Effector CD8-positive, alpha-beta T cell (primary cell): ENCODE data around the gene C1orf232.

ENCODE experiments used
- DNase-seq: peaks from one replicate; lab custom pipeline; 2025; lab: John Stamatoyannopoulos, UW

The C1orf232 gene

DNA sequence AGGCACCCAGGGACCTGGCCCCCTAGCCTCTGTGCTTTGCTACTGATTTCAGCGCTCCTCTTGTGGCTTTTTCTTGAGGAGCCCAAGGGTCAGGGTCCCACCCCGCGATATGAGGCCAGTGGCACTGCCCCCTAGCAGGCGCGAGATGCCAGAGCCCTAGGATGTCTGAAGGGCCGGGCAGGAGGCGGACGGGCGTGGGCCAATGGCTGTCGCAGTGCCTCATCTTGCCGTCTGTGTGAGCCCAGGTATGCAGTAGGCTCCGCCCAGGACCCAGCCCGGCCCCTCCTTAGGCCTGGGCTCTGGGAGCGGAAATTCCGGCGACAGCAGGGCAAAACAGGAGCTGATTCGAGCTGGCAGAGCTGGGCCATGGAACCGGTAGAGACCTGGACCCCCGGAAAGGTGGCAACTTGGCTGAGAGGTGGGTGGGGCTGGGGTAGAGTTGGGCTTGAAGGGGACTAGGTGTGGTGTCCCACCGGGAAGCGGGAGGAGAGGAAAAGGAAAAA, 8.5 kb upstream of the C1orf232 start, which contains the start of gene CNKSR1:
Gene CNKSR1 (plus strand): TSS at position 310 of the 503 bp plus-strand sequence. CDS start 57 bp downstream, at position 367.
- no peak for DNase-seq

DNA sequence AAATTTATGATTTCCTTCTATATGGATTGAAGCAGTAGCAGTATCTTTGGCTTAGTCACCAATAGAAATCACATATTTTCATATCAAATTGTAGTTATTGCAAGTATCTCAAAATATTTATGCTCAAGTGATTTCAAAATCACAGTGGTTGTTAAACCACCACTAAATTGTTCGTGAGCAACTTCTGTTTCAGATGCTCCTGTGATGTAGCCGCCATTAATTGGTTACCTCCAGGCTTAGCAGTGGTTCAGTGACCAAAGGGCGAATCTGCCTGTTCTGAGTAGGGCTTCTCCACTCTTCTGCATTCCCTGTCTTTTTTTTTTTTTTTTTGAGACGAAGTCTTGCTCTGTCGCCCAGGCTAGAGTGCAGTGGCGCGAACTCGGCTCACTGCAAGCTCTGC, 6.6 kb upstream of the C1orf232 start:
- no peak for DNase-seq

DNA sequence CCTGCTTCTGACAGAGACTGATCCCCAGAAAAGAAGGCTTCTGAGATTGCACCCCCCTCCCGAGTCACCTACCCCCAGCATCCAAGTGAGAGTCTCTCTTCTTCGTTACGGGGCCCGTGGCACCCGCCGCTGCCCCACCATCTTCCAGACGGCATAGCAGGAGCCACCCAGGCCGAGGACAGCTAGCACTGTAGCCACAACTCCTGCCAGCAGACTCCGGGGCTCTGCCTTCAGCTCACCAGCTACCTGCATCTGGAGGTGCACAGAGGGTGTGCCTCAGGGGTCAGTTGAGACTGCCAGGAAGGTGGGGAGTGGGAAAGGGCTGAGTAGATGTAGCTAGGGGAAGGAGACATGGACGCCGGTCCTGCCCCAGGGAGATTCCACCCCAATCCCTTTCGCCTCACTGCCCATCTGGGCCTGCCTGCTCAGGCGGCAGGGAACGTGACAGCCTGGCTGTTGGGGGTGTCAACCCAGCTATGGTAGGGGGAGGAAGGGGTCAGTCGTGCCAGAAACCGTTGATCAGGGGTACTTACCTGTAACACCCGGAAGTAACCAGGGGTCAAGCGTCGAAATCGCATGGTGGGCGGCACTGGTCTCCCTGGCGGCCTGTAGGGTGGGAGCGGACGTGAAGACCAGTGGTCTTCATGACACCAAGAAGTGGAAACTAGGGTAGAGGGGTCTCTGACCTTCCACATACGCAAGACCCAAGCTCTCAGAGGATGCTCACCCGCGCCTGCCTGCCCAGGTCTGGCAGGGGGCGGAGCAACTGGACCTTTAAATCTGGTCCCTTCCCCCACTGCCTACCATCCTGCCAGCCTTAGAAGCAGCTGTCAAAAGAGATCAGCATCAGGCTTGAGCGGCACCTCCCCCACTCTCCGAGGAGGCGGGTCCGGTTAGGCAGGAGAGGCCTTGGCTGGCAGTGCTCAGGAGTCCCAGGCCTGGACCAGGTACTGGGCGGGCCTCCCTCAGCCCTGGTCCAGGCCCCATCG, 2.6 kb upstream of the C1orf232 start, which contains the start of gene ZNF593OS:
Gene ZNF593OS (minus strand): TSS at position 749 of the 989 bp plus-strand sequence. CDS start 171 bp downstream, at position 578.
- no peak for DNase-seq

DNA sequence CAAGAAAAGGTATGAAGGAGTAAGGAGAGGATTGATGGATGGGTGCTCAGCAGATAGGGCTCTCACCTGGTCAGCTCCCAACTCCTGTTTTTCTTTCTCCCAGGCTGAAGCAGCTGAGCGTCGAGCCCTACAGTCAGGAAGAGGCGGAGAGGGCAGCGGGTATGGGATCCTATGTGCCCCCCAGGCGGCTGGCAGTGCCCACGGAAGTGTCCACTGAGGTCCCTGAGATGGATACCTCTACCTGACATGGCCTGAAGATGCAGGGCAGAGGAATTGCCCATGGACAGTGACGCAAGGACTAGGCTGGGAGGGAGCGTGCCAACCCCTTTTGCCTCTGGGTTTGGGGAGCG, 1.7 kb upstream of the C1orf232 start:
- DNase-seq = no peak

DNA sequence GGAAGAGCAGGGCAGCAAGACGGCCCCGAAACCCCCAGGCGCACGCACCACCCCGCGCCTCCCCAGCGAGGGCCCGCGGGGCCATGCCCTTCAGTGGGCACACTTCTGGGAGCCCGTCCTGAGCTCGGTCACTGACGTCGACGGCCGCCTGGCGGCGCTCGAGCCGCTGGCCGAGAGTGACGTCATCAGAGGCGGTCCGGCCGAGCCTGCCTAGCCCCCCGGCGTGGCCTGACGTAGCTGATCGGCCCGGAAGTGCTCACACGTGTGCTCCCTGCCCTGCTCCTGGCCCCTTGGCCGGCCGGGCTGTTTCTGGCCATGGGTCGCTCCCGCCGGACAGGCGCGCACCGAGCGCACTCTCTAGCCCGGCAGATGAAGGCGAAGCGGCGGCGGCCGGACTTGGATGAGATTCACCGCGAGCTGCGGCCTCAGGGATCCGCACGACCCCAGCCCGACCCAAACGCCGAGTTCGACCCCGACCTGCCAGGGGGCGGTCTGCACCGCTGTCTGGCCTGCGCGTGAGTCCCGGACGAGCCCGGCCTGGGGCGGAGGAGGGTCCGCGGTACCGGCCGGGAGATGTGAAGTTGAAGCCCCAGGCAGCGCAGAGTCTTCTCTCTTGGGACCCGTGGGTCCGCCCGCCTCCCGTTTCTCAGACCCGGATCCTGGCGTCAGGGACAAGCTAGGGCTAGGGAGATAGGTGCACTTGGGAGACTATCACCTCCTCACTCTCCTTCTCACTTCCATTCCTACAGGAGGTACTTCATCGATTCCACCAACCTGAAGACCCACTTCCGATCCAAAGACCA, 1.1 kb upstream of the C1orf232 start, which contains the start of gene ZNF593:
Gene ZNF593 (plus strand): TSS at position 240 of the 803 bp plus-strand sequence. CDS start 76 bp downstream, at position 316.
- peak; percentile 73 for DNase-seq

DNA sequence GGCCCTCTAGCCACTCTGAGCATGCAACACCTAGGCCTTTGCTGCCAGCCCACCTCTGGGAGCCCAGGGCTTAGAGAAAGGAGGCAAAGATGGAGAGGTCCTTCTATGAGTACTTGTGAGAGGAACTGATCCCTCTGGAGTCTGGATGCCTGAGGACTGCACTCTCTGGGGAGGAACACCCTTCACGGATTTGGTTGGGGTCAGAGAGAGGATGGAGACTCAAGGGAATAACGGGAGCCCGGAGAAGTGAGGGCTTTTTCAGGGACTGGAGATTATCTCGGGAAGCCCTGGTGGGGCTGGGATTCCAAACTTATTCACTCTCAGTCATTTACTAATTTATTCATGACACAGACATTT, 413 bp upstream of the C1orf232 start:
- no peak for DNase-seq

DNA sequence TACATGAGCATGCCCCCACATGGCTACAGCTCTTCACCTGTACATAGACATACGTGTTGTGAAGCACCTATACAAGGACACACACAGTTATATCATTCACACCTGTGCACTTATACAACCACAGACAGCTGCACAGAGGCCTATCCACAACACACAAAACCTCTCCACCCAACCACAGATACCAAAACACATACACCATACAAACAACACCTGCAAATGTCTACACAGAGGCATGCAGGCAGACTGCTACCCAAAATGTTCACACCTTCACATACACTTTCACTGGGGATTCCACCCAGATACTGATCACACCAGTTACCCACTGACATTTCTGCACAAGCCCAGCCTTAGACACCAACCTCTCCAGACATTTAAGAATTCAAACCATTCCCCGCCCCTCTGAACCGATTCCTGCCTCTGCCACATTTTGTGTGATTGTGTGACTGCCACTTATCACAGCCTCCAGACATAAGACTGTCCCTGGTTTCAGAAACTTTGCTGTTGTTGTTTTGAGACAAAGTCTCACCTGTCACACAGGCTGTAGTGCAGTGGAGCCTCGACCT, 2.0 kb downstream of the C1orf232 start:
- DNase-seq = no peak

DNA sequence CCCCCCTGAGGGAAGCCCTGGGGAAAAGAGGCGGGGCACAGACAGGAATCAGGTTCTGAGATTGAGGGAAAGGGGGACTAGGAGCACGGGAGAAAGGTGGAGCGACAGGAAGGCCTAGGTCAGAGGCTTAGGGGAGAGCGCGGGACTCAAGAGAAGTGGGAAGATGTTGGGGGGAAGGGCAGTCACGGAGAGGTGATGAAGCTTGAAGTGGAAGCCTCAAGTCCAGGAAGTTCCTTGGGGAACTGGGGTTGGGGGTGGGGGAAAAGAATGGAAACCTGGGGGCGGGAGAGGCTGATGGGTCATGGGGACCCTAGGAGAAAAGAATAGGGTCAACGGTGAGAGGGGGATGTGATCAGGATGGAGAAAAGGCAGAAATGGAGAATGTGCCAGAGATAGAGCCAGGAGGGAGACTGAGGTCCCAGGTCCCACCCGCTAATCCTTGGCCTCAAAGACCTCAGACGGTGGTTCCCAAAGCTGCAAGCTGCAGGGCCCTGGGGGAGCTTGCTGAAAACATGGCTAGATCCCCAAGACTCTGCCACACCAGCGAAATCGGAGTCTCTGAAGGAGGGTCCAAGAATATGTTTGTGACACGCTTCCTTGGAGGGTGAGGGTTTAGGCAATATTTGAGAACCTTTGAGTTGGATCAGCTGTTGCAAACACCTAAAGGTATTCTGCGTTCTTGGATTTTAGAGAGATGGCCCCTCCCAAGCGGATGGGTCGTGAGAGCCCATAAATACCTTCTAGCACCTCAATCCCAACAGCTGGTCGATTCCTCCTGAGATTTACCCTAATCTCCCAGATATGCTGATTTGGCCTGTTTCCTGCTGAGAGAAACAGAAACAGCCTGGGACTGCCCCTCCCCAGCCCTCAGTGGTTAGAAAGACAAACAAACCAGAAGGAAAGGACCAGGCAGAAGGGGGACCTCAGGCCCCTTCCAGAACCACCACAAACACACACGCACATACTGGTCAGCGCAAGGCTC, 3.6 kb downstream of the C1orf232 start:
- DNase-seq = no peak

DNA sequence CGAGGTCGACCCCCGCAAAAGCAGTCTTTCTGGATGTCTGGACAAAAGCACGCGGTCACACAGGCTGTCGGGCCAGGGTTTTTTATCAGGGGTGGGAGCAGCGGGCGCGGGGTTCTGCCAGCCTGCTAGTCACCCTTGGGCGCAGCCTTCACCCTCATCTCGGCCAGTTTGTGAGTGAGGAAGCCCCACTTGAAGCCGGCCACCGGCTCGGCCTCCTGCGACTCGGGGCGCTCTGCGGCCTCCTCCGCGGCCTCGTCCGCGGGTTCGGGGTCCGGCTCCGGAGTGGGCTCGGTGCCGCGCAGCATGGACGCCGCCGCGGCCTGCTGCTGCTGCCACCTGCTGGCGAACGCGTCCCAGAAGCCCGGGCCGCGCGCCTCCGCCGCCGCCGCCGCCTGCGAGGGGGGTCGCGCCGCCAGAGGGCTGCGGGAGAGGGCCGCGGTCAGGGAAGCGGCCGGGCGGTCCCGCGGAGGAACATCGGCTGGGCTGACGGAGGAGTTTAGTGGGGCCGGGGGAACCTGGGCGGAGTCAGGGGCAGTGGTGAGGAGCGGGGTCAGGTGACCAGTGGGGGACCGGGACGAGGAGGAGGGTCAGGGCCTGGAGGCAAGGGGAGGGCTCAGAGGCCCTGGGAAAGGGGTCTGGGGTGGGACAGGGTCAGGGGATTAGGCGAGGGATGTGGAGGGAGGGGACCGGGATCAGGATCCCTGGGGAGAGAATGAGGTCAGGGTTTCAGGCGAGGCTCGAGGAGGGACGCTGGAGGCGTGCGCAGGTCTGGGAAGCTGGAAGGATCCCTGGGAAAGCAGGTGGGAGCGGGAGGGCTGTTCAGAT, 4.5 kb downstream of the C1orf232 start:
- peak; percentile 19 for DNase-seq

DNA sequence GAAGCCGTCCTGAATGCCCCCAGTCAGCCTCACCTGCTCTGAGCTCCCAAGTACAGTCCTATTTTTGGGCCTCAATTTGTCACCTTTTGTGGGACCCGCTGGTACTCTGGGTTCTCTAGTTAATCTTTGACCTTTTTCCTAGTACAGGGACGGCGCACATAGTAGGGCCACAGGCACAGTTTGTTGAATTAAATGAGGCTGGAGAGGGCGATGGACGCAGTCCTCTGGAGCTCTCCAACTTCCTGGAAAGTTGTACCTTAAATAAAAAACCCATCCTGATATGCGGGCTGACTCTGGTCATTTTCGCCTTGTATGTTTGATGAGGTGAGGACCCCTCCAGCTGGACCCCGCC, 5.1 kb downstream of the C1orf232 start:
- DNase-seq = no peak

DNA sequence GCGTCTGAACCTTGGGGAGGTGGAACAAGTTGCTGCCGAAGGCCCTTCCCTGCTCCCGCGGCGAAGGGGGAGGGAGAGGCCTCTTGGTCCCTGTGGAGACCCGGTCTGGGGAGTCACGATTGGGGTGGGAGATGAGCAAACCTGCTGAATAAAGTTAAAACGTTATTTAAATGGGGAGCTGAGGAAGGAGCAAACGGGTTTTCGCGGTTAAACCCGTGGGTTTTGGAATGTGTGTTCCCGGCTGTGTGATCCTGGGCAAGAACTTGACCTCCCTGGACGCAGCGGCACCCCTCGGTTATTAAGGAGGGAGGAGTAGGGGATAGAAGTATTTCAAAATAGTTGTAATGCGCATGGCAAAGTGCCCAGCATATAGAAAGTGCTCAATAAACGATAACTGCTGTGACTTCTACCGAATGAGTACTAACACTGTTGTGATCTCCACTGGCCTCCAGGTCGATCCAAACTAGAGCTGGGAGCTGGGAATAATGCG, 6.5 kb downstream of the C1orf232 start:
- DNase-seq = no peak

DNA sequence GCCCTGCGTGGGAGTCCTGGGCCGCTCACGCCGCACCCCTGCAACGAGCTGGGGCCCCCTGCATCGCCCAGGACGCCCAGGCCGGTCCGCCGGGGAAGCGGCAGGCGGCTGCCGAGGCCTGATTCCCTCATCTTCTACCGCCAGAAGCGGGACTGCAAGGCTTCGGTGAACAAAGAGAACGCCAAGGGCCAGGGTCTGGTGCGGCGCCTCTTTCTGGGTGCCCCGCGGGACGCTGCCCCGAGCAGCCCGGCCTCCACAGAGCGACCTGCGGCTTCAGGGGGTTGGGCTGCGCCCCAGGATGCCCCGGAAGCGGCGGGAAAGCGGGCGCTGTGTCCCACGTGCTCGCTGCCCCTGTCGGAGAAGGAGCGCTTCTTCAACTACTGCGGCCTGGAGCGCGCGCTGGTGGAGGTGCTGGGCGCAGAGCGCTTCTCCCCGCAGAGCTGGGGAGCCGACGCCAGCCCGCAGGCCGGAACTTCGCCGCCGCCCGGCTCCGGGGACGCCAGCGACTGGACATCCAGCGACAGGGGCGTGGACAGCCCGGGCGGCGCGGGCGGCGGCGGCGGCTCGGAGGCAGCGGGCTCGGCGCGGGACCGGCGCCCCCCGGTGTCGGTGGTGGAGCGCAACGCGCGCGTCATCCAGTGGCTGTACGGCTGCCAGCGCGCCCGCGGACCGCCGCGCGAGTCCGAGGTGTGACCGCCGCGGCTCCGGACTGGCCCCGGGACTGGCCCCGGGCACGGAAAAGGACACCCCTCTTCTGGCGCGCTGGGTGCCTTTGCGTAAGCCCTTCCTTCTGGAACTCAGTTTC, 7.1 kb downstream of the C1orf232 start:
- DNase-seq = no peak

DNA sequence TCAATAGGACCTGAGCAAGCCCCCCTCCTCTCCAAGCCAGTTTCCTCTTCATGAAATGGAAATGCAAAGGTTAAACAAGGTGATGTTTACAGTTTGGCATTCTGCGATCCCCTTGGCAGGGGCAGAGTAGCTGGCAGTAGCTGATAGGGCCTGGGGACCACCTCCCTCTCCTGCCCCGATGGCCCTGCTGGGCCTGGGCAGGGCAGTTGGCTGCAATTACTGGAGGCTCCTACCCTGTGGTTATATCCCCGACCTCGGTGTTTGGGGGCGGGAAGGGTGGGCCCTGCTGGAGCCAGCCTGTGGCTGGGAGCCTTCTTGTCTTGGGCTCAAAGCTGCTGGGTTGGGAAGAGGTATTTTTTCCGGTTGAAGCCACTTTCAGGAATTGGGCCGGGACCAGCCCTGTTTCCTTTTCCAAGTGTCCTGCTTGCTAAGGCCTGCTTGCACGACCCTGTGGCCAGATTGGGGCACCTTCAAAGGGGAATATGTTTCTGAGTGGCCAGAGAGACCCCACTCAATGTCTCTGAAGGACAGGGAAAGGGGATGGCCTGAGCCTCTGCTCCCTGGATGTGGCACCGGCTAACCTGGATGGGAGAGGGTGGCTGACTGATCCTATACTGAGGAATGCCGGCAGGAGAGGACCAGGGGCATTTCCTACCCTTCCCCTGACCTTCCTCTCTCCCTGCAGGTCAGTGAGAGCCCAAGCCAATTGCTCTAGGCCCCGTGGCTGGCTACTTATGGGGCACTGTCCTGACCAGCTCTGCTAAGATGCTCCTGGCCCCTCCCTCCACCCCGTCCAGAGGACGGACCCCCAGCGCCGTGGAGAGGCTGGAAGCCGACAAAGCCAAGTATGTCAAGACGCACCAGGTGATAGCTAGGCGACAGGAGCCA, 8.0 kb downstream of the C1orf232 start:
- DNase-seq = no peak

DNA sequence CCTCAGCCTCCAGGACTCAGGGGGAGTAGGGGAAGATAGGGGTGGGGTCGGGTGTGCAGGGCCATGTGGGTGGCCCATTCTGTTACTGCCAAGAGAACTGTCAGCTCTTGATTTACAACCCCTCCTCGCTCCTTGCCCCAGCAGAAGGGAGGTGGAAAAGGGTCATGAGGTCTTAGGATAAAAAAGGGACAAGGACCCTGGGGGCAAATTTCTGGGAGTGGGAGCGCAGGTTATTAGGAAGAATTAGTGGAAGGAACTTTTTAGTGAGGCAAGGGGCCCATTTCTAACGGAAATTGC, 9.1 kb downstream of the C1orf232 start:
- no peak for DNase-seq

DNA sequence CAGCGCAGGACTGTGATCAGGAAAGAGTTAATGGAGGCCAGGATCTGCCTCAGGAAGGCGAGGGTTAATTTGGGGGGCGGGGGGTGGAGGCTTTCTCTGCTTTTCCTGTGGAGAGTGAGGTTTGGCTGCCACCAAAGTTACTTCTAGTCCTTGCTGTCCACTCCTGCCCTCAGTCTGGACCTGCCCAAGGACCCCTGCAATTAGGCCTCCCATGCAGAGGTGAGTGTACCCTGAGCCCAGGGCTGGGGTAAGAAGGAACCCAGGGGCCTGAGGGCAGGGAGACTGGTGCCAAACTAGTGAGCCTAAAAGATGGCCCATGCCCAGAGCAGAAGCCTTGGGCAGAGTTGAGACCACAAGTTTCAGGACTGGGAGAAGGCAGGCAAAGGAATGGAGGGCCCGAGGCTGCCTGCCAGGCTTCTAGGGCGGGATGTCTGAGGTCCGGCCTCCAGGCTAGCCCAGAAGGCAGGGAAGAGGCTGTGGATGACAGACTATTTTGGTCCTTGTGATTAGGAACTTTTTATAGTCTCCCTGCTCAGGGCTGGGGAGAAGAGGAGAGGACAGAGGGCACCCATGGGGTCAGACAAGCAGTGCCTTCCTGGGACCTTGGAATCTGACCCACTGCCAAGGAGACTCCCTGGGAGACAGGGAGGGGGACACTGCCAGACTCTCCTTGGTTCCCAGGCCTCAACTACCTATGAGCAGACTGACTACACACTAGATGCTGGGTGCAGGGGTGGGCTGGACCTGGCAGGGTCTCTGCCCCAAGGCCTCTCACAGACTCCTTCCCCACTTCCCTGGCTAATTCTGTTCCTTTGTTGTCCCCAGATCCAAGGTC, 9.6 kb downstream of the C1orf232 start, which contains the start of gene FAM110D:
Gene FAM110D (plus strand): TSS at position 172 of the 835 bp plus-strand sequence. CDS start 2,213 bp downstream, outside the sequence.
- no peak for DNase-seq

DNA sequence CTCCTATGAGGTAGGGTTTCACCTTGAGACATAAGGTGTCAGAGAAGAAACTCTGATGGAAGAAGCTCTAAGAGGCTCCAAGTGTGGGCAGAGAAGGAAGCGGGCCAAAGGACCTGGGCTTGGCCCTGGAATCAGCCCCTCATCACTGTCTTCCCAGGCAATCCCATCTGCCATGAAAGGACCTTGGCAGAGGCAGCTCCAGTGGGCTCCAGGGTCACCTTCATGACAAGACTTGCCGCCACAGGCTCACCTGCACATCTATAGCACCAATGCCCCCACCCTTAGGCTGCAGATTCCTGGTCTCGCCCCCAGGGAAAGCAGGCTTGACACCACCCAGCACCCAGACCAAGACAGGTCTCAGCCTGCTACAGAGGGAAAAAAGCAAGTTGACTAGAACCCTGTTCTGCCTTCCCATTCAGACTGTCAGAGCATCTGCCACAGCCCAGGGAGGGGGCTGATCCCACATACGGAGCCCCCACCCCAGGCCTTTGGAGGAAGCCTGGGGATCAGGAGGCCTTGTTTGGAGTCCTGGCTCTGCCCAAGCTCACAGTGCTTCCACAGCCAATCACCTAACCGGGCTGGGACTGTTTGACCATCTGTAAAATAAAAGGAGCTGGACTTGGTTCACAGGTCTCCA, 10.4 kb downstream of the C1orf232 start:
- DNase-seq = no peak
